Adipocyte (in vitro differentiated cells): ENCODE results near the gene LATS2.

Experiments used
- DNase-seq: peaks from one replicate; pipeline ENCODE4 v3.0.0-alpha.2; 2015; ENCODE audit warnings: low read depth
- H3K27me3 ChIP-seq: replicated peaks from 2 replicates; pipeline ENCODE4 v1.7.0; 2013; ENCODE audit warnings: mild to moderate bottlenecking, low read length, moderate library complexity; ENCODE audit not compliant: control insufficient read depth, insufficient read depth
- H3K36me3 ChIP-seq: 2 replicates; pipeline ENCODE4 v1.7.0; 2013; ENCODE audit warnings: low read length, mild to moderate bottlenecking, moderate library complexity; ENCODE audit not compliant: control insufficient read depth, insufficient read depth, severe bottlenecking
- H3K4me1 ChIP-seq: 2 replicates; pipeline ENCODE4 v1.7.0; 2013; ENCODE audit warnings: mild to moderate bottlenecking, low read length, moderate library complexity; ENCODE audit not compliant: control insufficient read depth, insufficient read depth
- H3K4me3 ChIP-seq: 2 replicates; pipeline ENCODE4 v1.7.0; 2013; ENCODE audit warnings: mild to moderate bottlenecking, low read length, moderate library complexity
- H3K9ac ChIP-seq: 2 replicates; pipeline ENCODE4 v1.7.0; 2013; ENCODE audit warnings: mild to moderate bottlenecking, low read length, moderate library complexity
- H3K9me3 ChIP-seq: 2 replicates; pipeline ENCODE4 v1.7.0; 2013; ENCODE audit warnings: mild to moderate bottlenecking, low read length, moderate library complexity; ENCODE audit not compliant: control insufficient read depth

The LATS2 gene

GRCh38 chr13:21012841-21013681, 48.3 kb downstream of the LATS2 start:
- peak; percentile 36 for DNase-seq
- Histone ChIP-seq H3K4me1 (peaks cover 77% of the 10 kb centered on the region), H3K36me3 (no peaks in the 10 kb centered on the region), H3K27me3 (no peaks in the 10 kb centered on the region), H3K9ac (no peak overlapping the region), H3K4me3 (no peak overlapping the region), H3K9me3 (no peaks in the 10 kb centered on the region)

DNA sequence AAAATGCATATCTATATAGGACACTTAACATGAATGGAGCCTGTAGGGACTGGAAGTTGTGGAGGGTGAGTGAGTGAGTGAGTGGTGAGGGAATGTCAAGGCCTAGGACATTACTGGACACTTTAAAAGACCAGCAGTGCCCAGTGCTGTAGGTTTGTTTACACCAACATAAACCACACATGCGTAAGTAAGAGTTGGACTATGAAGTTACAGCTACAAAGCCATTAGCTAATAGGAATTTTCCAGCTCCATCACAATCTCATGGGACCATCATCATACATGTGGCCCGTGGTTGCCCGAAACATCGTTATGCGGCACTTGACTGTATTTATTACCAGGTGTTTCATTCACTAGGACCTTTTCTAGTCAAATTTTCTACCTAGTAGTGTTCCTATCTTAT, 49.2 kb downstream of the LATS2 start:
- H3K36me3 ChIP-seq, result no peaks in the 10 kb centered on the region
- no peak for DNase-seq
- H3K9me3 ChIP-seq, result no peaks in the 10 kb centered on the region
- H3K9ac ChIP-seq, result no peak overlapping the region
- H3K27me3 ChIP-seq, result no peaks in the 10 kb centered on the region
- H3K4me1 ChIP-seq, result peaks cover 71% of the 10 kb centered on the region
- H3K4me3 ChIP-seq, result no peak overlapping the region

- no peaks in the 10 kb centered on the region for H3K36me3 ChIP-seq
- DNase-seq, result peak; percentile 19
- H3K4me1 ChIP-seq, result peaks cover 64% of the 10 kb centered on the region
- H3K9me3 ChIP-seq, result no peaks in the 10 kb centered on the region
- no peak overlapping the region for H3K9ac ChIP-seq
- H3K27me3 ChIP-seq, result no peaks in the 10 kb centered on the region
- no peak overlapping the region for H3K4me3 ChIP-seq
Observed at GRCh38 chr13:21011378-21011777, 50.0 kb downstream of the LATS2 start.

DNA sequence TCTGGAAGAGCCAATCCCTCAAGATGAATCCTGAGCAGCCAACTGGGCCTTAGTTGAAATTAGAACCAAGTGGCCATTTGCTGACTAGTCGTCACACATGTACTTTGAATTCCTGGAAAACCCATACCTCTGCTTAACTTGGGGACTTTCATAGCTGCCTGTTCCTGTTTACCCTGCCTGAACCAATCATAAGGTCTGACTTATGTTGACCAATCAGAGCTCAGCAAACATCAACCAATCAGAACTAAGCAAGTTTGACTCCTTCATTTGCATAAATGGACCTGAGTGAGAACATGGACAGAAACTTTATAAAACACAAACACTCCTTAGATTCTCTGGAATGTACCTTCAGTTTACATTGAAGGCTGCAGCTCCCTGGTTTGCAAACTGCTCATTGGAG, 50.8 kb downstream of the LATS2 start:
- DNase-seq, result peak; percentile 22
- Histone ChIP-seq H3K36me3 (no peaks in the 10 kb centered on the region), H3K9me3 (no peaks in the 10 kb centered on the region), H3K9ac (no peak overlapping the region), H3K4me3 (no peak overlapping the region), H3K4me1 (peaks cover 63% of the 10 kb centered on the region), H3K27me3 (no peaks in the 10 kb centered on the region)

DNA sequence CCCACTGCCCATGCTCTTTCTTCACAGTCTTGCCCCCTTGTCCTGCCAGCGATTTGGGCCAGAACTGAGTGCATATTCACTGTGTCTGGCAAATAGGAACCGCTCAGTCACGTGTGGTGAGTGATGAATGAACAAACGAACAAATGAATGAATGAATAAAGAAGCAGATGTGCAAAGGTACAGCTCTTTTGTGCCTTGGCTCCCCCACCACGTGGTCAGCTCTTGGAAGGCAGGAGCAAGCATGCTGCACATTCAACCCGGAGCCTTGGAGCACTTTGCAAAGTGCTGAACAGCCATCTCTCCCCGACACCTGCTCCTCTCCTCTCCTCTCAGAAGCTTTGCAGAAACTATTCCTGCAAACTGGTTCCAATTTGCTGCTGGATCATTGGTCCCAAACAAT, 52.4 kb downstream of the LATS2 start:
- no peak overlapping the region for H3K9ac ChIP-seq
- no peak overlapping the region for H3K4me3 ChIP-seq
- H3K27me3 ChIP-seq, result no peaks in the 10 kb centered on the region
- H3K9me3 ChIP-seq, result no peaks in the 10 kb centered on the region
- peaks cover under 1% of the 10 kb centered on the region for H3K36me3 ChIP-seq
- peaks cover 48% of the 10 kb centered on the region for H3K4me1 ChIP-seq
- no peak for DNase-seq

- Histone ChIP-seq H3K27me3 (no peaks in the 10 kb centered on the region), H3K9ac (no peak overlapping the region), H3K36me3 (peaks cover 6% of the 10 kb centered on the region), H3K9me3 (no peaks in the 10 kb centered on the region), H3K4me1 (peaks cover 37% of the 10 kb centered on the region), H3K4me3 (no peak overlapping the region)
- no peak for DNase-seq
Observed at GRCh38 chr13:21008026-21008425, 53.4 kb downstream of the LATS2 start.

- no peaks in the 10 kb centered on the region for H3K27me3 ChIP-seq
- H3K36me3 ChIP-seq, result peaks cover 6% of the 10 kb centered on the region
- H3K4me1 ChIP-seq, result peaks cover 22% of the 10 kb centered on the region
- no peak overlapping the region for H3K9ac ChIP-seq
- peaks cover 1% of the 10 kb centered on the region for H3K9me3 ChIP-seq
- no peak for DNase-seq
- no peak overlapping the region for H3K4me3 ChIP-seq
Observed at GRCh38 chr13:21006141-21007005, 55.0 kb downstream of the LATS2 start.

- Histone ChIP-seq H3K9me3 (peaks cover 5% of the 10 kb centered on the region), H3K9ac (no peak overlapping the region), H3K4me1 (peaks cover 10% of the 10 kb centered on the region), H3K4me3 (no peak overlapping the region), H3K36me3 (peaks cover 6% of the 10 kb centered on the region), H3K27me3 (no peaks in the 10 kb centered on the region)
- DNase-seq, result no peak
Observed at GRCh38 chr13:21005193-21005592, 56.2 kb downstream of the LATS2 start.

DNA sequence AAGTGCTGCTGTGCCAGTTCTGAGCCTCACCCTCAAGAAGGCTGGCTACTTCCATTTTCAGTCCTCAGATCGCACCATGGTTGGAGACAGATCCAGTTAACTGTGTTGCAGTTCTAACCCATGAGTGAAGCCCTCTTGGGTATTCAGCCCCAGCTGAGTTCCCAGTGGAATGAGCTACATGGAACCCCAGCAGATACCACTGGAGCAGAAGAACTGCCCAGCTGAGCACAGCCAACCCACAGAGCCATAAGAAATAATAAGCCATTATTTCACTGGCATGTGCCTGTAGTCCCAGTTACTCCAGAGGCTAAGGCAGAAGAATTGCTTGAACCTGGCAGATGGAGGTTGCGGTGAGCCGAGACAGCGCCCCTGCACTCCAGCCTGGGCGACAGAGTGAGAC, 59.9 kb downstream of the LATS2 start:
- H3K4me1 ChIP-seq, result peaks cover 21% of the 10 kb centered on the region
- no peak overlapping the region for H3K9ac ChIP-seq
- peaks cover 6% of the 10 kb centered on the region for H3K36me3 ChIP-seq
- H3K9me3 ChIP-seq, result peaks cover 5% of the 10 kb centered on the region
- H3K27me3 ChIP-seq, result no peaks in the 10 kb centered on the region
- no peak overlapping the region for H3K4me3 ChIP-seq
- DNase-seq, result no peak

DNA sequence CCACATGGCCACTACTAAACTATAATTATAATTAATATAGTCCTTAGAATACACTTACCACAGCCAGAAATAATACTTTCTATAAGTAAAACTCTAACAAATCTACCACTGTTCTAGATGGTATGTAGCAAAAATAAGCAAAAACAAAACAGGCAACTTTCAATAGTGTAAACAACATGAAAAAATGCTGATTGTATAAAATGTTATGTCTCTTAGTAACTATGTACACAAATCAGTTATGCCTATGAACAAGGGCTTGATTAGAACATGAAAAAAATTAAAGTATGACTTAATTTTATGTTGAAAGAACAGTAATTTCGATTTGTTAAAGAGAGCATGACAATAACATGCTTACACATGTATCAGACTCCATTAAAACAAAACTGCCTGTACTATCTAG, 60.7 kb downstream of the LATS2 start:
- no peak for DNase-seq
- peaks cover 18% of the 10 kb centered on the region for H3K4me1 ChIP-seq
- H3K27me3 ChIP-seq, result no peaks in the 10 kb centered on the region
- peaks cover 6% of the 10 kb centered on the region for H3K36me3 ChIP-seq
- no peak overlapping the region for H3K9ac ChIP-seq
- H3K9me3 ChIP-seq, result peaks cover 5% of the 10 kb centered on the region
- H3K4me3 ChIP-seq, result no peak overlapping the region

GRCh38 chr13:20998649-20999415, 62.6 kb downstream of the LATS2 start:
- Histone ChIP-seq H3K4me3 (no peak overlapping the region), H3K9me3 (peaks cover 5% of the 10 kb centered on the region), H3K27me3 (no peaks in the 10 kb centered on the region), H3K36me3 (peaks cover 7% of the 10 kb centered on the region), H3K4me1 (peaks cover 20% of the 10 kb centered on the region), H3K9ac (no peak overlapping the region)
- DNase-seq, result no peak
